GM21447 (cell line): Measurements from ENCODE around the gene FXYD5.
"Not testable (repeated sequence)": the region's sequence is repeated elsewhere in the genome, so short reads cannot be mapped to it uniquely, and the experiment has no call there.

Source experiments
- ATAC-seq: cut with Tn5 transposase; IDR thresholded peaks from one replicate; pipeline ENCODE4 v1.9.1; 2021; ENCODE audit not compliant: unreplicated experiment

FXYD5 gene

DNA sequence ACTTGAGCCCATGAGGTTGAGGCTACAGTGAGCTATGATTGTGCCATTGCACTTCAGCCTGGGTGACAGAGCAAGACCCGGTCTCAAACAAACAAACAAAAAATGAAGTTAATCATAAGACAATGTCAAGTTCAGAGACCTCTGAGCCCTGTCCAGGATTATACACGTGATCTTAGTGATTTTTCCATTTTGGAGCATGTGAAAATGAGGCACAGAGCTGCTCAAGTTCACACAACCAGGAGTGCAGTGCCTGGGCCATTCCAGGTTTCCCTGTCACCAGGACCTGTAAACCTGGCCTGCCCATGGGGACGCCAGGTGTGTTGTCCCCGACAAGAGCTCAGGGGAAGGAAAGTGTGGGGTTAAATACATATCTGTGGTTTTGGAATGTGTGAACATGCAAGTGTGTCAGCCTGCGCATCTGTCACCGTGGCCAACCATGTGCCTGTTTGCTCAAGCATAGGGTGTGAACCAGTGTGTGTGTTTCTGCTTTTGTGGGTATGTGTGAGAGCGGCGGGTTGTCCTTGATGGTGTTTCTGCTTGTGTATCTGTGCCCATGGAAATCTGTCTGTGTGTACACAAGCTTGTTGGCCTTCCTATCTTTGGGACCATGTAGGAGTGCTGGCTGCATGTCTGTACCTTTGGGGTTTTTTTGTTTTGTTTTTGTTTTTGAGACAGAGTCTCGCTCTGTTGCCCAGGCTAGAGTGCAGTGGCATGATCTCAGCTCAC is 17.4 kb upstream of the FXYD5 start:
- no peak for ATAC-seq

DNA sequence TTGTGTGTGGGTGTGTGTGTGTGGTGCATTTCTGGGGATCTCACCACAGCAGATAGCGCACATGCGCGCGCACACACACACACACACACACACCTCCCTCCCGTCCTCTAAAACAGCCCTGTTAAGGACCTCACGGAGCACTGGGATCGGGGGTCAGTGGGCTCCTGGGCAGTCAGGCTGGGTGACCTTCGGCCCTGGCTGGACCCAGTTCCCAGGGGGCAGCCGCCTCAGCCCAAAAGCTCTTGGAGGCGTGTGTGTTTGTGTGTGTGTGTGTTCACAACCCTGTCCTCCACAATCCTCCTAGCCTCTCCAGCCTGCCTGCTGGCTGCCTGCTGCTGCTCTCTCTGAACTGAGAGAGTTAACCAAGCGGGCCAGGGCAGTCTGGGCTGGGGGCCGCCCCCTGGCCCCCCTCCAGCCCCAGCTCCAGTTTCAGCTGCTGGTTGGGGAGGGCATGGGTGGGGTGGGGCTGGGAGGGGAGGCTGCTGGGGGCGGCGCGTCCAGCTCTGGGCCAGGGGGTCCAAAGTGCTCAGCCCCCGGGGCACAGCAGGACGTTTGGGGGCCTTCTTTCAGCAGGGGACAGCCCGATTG is 16.1 kb upstream of the FXYD5 start, which contains the start of gene FXYD1:
TSS of gene FXYD1 (plus strand) at position 520 of the 588 bp plus-strand sequence. CDS start 1,256 bp downstream, outside the sequence.
- ATAC-seq, result no peak

DNA sequence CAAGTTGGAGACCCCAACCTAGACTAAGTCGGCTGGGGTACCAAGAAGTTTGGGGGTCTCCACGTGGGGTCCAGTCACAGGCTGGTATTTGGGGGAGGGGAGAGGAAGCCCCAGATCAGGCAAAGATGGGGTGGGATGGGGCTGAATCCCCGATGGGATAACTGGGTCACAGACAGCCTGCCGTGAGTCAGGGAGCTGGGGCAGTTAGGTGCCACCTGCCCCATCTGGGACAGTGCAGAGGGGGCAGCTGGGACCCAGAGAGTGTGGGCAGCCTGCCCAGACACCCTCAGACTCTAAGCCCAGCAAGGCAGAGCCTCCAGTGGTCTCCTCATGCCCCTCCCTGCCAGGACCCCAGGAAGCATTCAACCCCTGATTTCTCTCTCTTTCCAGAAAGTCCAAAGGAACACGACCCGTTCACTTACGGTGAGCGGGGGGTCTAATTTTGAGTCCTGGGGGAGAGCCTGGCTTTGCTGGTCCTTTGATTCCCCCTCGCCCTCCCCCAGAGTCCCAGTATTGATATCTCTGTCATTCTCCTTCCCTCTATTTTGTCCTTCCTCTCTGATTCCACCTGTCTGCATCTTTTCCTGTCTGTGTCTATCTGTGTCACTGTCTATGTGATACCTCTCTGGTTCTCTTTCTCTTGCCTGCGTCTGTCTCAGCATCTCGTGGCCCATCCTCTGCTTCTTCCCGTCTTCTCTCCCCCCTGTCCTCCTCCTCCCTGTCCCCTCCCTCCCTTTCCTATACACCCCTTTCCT is 14.2 kb upstream of the FXYD5 start:
- ATAC-seq, result no peak

DNA sequence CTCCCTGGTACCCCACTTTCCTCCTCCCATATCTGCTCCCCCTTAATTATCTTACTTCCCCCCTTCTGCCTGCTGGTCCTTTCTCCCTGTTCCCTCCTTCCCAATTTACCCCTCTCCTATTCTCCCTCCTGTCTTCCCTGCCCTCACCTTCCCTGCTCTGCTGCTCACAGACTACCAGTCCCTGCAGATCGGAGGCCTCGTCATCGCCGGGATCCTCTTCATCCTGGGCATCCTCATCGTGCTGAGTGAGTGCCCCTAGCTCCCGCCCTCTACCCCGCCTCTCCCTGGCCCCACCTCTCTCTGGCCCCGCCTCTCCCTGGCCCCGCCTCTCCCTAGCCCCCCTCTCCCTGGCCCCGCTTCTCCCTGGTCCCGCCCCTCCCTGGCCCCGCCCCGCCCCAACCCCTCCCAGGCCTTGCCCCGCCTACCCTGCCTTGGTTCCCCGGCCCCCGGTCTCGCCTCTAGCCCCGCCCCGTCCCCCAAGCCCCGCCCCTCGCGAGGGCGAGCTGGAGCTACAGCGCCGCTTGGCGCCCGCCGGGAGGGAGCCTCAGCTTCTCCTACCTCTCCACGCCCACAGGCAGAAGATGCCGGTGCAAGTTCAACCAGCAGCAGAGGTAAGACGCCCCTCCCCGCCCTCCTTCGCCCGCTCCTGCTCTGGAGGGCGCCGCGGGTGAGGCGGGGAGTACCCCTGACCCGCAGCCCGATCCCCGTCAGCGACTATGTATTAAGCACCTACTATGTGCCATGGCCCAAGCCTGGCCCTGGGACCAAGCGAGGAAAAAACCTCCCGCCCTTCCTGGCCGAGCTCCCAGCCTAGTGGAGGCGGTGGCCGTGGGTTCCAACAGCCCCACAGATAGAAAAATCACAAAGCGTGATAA is 13.3 kb upstream of the FXYD5 start:
- peak; percentile 55 for ATAC-seq

DNA sequence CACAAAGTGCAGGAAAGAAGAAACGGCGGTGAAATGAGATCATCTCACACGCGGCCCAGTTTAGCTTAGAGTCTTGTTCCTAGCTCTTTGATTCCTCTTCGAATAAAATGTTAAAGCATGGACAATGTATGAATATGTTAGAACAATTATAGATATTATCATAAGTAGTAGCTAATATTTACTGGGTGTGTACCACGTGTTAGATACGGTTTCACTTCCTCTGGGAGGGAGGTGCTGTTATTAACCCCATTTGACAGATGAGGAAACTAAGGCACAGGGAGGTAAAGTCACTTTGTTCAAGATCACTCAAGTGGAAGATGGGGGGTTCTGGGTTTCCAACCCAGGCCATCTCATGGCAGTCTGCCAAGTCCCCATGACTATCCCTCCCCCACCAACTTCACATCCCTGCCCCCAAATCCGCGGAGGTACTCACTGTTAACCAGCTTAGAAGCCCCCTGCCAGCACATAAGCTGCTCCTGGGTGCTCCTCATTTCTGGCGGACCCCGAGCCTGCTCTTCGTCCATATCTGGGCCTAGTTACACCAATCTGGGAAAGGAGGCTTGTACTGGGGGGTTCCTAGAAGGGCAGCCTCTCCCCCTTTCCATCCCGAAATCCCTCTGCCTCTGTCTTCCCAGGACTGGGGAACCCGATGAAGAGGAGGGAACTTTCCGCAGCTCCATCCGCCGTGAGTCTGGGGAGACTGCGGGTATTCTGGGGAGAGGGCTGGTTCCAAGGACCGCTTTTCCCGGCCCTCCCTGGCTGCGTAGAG is 12.5 kb upstream of the FXYD5 start:
- peak; percentile 10 for ATAC-seq

DNA sequence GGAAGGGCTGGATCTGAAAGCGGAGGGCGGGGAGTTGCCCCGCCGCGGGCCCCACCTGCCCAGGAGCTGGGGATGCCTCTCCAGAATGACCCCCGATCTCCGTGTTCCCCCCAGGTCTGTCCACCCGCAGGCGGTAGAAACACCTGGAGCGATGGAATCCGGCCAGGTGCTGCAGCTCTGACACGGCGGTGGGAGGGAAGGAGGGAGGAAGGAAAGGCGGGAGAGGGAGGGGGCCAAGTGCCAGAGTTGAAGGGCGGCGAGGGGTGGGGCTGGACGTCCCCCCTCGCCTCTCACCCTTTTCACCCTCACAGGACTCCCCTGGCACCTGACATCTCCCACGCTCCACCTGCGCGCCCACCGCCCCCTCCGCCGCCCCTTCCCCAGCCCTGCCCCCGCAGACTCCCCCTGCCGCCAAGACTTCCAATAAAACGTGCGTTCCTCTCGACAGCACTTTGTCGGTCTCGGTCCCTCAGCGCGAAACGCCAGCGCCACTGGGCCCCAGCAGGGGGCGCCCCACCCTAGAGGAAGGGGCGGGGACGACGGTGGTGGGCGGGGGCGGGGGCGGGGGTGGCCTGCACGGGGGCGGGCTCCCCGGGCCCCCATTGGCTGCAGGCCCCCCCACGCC is 11.8 kb upstream of the FXYD5 start:
- ATAC-seq, result no peak

DNA sequence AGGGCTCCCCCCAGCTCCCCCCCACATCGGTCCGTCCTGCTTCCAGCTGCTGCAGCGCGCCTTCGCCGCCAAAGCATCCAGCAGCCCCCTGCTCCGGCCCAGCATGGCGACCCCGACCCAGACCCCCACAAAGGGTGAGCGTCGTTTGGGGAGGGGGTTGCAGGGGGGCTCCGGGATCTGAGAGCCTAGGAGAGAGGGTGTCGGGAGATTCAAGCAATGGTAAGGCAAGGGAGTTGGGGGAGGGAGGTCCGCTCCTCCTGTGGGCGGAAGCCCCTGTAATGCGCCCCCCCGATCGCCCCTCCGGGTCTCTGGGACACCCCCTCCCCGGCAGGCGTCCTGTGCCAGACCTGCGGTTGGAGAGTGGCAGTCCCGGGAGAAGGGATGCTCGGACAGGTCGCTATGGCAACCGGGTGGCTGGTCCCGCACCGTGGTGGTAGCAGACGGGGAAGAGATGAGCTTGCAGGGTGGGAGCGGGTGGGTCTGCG is 11.3 kb upstream of the FXYD5 start, which contains the start of gene FXYD7:
TSS of gene FXYD7 (plus strand) at position 25 of the 485 bp plus-strand sequence. CDS start at position 104, 79 bp downstream.
- ATAC-seq, result no peak

DNA sequence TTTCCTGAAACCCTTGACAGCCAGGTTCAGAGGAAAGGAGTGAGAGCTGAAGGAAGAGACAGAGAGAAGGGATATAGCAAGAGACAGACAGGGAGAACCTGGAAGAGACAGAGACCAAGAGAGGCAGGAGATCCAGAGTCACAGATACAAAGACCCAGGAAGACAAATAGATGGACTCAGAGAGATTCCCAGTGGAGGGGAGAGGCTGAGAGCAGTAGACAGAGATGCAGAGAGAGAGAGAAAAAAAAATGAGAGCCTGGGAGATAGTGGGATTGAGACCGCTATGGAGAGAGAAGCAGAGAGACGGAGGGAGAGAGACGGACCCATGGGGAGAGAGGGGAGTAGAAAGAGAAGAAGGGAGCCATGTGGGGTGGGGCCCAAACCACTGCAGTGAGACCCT is 10.7 kb upstream of the FXYD5 start:
- ATAC-seq, result no peak

DNA sequence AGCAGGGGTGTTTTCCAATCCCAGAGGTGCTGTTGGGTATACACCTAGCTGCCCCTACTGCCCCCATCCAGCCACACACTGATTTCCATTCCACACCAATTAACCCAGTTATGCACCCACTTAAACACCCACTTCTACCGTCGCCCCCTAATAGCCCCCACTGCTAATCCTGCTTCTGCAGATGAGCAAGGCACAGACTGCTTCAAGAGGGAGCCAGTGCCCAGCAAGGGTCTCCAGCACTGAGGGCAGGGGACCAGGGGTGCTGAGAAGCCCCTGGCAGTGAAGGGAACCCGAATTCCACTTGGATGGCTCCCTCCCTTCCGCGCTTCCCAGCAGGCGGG is 10.3 kb upstream of the FXYD5 start:
- ATAC-seq, result no peak

DNA sequence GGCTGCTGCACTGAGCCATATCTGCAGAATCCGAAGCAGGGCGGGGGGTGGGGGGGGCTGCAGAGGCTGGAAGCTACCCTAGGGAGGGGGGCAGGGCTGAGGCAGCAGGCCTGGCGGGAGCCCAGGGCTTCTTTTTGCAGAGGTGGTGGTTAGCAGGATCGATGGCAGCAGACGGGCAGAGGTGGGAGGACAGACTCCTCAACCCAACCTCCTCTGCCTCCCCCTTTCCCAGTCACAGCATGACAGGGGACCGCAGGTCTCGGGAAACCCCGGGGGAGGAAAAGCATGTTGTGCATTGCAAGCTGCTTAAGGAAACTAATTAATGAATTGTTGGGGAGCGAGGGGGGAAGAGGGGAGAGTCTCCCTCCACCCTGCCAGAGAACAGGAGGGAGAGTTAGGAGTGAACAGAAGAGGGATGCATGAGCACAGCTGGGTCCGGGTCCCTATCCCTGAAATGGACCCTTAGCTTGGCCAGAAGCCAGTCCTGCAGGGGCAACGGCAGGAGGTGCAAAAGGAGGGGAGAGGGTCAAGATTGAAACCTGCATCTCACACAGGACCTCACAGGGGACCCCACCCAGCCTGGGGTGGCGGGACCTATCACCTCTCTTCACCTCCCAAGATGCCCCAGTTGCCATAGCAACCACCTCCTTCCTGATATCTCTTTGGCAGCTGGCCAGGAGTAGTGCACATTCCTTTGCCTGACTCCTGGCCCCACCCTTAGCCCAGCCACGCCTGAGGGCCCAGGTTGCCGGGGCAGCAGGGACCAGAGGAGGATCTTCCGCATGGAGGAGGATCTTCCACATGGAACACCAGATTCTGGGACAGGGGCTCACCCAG is 9.7 kb upstream of the FXYD5 start:
- ATAC-seq, result no peak

DNA sequence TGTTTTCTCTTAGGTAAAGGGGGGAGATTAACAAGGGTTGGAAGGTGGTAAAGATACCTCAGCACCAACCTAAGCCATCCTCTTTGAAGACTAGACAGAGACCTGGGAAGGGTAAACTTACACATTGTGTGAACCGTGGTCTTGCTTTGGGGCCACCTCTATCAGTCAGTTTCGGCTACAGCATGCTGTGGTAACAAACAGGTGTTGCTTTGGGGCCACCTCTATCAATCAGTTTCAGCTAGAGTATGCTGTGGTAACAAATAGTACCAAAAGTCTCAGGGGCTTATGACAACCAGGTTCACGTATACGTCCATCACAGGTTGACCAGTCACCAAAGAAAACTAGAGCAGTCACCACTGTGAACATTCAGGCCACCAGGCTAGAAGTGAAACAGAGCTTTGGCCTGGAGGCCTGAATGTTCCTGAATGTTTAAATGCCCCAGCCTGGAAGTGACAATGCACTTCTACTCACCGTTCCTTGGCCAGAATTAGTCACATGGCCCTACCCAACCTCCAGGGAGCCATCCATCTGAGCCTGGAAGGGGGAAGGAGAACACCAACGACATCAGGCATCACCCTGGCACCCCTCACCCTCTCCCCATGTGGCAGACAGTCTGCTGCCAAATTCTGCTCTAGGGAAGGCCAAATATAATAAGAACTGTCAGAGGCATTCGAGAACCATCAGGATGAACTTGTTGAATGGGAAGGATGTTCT is 7.6 kb upstream of the FXYD5 start:
- no peak for ATAC-seq

DNA sequence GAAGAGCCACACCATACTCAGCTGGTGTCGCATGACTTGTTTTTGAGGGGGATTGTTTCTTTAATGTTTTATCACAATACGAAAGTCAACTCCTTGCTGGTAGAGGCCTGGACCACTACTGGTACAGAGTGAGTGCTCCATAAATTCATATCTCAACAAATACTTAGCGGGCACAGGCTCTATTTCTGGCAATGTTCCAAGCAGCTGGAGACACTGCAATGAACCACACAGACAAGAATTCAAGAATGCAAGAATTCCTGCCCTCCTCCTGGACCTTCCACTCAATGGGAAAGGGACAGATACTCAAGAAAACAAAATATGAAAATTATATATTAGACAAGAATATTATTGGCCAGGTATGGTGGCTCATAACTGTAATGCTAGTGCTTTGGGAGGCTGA is 5.1 kb upstream of the FXYD5 start:
- no peak for ATAC-seq

DNA sequence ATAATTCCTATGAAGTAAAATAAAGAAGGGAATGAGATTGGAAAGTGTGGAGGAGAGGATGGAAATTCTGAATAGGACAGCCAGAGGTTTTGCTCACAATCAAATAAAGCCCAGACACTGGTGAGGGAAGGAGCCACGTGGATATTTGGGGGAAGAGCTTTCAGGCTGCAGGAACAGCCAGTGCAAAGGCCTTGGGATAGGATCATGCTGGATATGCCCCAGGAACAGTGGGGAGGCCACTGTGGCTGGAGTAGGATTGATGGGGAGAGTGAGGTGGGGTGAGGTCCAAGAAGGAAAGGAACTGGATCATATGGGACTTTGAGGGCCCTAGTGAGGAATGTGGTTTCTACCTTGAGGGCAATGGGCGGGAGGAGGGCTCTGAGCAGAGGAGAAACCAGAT is 4.1 kb upstream of the FXYD5 start:
- ATAC-seq, result no peak

DNA sequence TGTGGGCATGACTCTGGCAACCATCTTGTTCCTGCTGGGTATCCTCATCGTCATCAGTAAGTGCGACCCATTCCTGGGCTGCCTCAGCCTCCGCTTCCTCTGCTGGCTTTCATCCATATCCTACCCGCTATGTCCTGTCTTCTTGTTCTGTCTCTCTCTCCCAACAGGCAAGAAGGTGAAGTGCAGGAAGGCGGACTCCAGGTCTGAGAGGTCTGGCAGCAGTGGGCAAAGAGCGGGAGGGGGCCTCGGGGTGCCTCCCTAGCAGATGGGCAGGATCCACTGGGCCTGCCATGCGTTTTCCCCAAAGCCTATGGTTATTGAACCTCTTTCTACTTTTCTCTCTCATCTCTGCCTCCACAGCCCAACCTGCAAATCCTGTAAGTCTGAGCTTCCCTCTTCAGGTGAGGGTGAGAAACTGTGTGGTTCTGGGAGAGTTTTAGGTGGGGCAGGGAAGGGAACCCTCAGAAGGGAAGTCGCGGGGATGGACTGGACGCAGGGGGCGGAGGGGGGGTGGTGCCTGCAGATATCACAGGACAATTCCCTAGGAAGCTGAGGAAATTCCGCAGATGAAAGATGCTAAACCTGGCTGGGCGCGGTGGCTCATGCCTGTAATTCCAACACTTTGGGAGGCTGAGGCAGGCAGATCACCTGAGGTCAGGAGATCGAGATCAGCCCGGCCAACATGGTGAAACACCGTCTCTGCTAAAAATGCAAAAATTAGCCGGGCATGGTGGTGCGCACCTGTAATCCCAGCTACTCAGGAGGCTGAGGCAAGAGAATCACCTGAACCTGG is 3.1 kb upstream of the FXYD5 start:
- ATAC-seq, result no peak

DNA sequence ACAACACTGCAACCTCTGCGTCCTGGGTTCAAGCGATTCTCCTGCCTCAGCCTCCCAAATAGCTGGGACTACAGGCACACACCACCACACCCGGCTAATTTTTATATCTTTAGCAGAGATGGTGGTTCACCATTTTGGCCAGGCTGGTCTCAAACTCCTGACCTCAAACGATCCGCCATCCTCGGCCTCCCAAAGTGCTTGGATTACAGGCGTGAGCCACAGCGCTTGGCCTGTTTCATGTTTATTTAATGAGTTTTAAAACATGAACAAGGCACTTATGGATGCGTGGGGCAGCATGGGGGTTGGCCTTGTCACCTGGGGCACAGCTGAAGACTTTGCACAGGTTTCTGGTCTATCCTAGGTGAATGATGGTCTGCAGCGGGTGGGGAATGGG is 1.4 kb upstream of the FXYD5 start:
- not testable (repeated sequence) for ATAC-seq

DNA sequence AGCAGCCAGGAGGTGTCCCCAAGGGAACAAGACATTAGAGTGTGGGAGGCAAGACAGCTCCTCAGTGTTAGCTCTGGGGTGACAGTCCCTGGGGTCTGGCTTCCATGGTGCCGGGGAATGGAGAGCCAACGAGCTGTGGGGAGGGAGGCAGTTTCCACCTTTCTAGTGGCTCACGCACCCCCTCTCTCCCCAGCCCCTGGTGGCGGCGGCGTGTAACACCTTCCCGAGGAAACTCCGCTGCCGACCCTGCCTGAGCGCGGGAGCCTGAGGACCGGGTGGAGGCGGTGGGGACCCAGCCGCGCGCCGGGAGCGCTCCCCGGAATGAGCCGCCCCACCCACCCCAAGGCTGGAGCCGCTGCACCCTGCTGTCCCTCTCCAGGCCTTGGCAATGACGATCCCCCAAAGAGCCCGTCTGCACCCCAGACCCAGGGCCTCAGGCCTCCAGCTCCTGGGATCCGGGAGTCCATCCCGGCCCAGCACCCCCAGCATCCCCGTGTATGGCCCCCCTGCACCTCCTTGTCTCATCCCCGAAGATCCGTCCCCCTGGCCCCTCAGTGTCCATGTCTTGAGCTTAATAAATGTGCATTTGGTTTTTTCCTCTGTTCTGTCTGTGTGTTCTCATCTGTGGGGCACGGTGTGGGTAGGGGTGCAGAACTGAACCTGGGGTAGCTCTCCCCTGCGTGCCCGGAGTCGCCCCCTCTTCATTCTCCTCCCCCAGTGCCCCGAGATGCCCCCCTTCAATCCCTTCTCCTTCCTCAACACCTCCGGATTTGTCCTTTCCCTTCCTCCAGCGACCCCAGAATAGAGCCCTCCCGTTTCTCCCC is 622 bp upstream of the FXYD5 start:
- no peak for ATAC-seq

DNA sequence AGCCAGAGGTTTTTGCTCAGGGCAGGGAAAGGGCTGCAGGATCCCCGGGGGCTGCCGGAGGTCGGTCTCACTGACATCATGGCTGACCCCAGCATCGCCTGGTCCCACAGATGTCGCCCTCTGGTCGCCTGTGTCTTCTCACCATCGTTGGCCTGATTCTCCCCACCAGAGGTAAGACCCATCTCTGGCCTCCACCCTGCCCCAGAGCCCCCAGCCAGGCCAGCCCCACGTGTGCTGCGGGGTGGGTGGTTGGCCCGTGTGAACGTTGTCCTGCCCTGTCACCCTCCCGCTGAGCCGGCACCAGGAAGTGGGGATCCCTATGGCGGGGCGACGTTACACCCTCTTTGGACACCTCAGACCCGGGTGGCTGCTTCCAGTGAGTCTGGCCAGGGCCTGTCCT is 906 bp downstream of the FXYD5 start:
- no peak for ATAC-seq
